Stromal cell of bone marrow (primary cell): ENCODE results near the gene PTPMT1.
"Not testable (repeated sequence)": the region's sequence is repeated elsewhere in the genome, so short reads cannot be mapped to it uniquely, and the experiment has no call there.

ENCODE experiments used
- DNase-seq: peaks from one replicate; pipeline ENCODE4 v3.0.0-alpha.2; 2012; ENCODE audit warnings: low read depth

The PTPMT1 gene

GRCh38 chr11:47546274-47546673 is 19.1 kb upstream of the PTPMT1 start:
- not testable (repeated sequence) for DNase-seq

GRCh38 chr11:47550288-47551047 is 14.9 kb upstream of the PTPMT1 start:
- no peak for DNase-seq

- DNase-seq: no peak
These were observed 14.3 kb upstream of the PTPMT1 start for GRCh38 chr11:47551086-47551485.

- no peak for DNase-seq
These were observed 13.3 kb upstream of the PTPMT1 start for GRCh38 chr11:47552056-47552565.

- DNase-seq: peak; percentile 83
These were observed 12.6 kb upstream of the PTPMT1 start, which contains the start of gene CELF1 for GRCh38 chr11:47552566-47553405. Gene CELF1, minus strand, starts transcription at chr11:47553132. Its CDS starts 53,609 bp downstream, at chr11:47499523.

GRCh38 chr11:47553406-47553743 is 12.0 kb upstream of the PTPMT1 start:
- DNase-seq: no peak

- DNase-seq: not testable (repeated sequence)
These were observed 8.4 kb upstream of the PTPMT1 start for GRCh38 chr11:47557004-47557403.

- no peak for DNase-seq
These were observed 6.7 kb upstream of the PTPMT1 start for GRCh38 chr11:47558695-47559094.

GRCh38 chr11:47560426-47560825 is 5.0 kb upstream of the PTPMT1 start:
- no peak for DNase-seq

- not testable (repeated sequence) for DNase-seq
These were observed 3.0 kb upstream of the PTPMT1 start for GRCh38 chr11:47562393-47562792.

- not testable (repeated sequence) for DNase-seq
These were observed 1.0 kb upstream of the PTPMT1 start for GRCh38 chr11:47564366-47564765.

- DNase-seq: no peak
These were observed 463 bp upstream of the PTPMT1 start for GRCh38 chr11:47564933-47565339.

- no peak for DNase-seq
These were observed 825 bp downstream of the PTPMT1 start for GRCh38 chr11:47566149-47566698.

- no peak for DNase-seq
These were observed 4.2 kb downstream of the PTPMT1 start for GRCh38 chr11:47569646-47570045.

GRCh38 chr11:47570651-47571356 is 5.4 kb downstream of the PTPMT1 start:
- DNase-seq: no peak

- no peak for DNase-seq
These were observed 5.9 kb downstream of the PTPMT1 start for GRCh38 chr11:47571357-47571729.

GRCh38 chr11:47571895-47572294 is 6.5 kb downstream of the PTPMT1 start:
- DNase-seq: no peak

- DNase-seq: no peak
These were observed 7.4 kb downstream of the PTPMT1 start for GRCh38 chr11:47572715-47573255.

GRCh38 chr11:47573321-47573720 is 7.9 kb downstream of the PTPMT1 start:
- no peak for DNase-seq

GRCh38 chr11:47577460-47578041 is 12.2 kb downstream of the PTPMT1 start:
- no peak for DNase-seq
